HG02884 (cell line): ENCODE data around the gene CDYL2.

Source experiments
- ATAC-seq: cut with Tn5 transposase; IDR thresholded peaks from one replicate; pipeline ENCODE4 v1.9.1; 2021; ENCODE audit warnings: mild to moderate bottlenecking, moderate library complexity; ENCODE audit not compliant: unreplicated experiment

CDYL2 gene

DNA sequence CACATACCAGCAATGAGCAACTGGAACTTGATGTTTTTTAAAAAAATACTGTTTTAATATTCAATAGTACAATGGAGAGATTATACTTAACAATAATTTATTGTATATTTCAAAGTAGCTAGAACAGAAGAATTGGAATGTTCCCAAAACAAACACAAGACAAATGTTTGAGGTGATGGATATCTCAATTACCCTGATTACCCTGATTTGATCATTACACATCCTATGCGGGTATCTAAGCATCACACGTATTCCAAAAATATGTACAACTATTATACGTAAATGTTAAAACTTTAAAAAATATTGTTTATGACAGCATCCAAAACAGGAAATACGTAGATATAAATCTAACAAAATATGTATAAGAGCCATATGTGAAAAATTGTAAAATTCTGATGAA is 166.8 kb downstream of the CDYL2 start:
- no peak for ATAC-seq

DNA sequence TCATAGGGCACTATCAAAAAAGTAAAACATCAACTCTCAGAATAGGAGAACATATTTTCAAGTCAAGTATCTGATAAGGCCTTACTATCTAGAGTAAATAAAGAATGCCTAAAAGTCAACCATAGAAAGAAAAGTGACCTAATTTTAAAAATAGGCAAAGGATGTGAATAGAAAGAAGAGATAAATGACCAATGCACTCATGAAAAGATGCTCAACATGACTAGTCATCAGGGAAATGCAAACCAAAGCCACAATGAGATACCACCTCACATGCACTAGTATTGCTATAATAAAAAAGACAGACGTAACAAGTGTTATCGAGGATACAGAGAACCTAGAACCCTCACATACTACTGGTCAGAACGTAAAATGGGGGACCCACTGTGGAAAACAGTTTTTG is 172.8 kb downstream of the CDYL2 start:
- no peak for ATAC-seq

DNA sequence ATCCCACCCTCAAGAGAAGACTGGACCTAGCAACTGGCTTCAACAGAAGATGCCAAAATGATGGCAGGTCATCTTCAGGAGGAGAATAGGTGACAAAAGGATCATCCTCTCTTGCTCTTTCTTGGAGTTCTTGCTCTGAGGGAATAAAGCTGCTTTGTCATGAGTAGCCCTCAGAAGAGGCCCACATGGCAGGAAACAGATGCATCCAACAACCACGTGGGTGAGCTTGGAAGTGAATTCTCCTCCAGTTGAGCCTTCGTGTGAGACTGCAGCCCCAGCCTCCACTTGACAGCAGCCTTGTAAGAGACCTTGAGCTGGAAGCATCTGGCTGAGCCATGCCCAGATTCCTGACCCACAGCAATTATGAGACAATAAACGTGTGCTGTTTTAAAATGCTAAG is 176.1 kb downstream of the CDYL2 start:
- no peak for ATAC-seq

DNA sequence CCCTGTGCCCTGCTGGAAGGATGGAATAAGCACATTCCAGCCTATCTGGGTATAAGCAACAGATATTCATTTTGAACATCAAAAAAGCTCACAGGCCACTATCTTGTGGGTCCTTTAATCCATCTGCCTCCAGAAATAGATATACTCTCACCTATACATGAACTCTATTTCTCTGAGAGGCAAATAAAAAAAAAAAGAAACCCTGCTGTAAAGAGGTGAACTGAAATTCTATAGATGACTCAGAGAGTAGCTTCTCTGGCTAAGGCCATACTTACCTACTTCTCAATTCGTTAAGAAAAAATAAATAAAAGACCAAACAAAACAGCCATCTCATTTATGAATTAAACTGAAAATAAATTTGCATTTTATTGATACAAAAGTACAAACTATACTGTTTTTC is 177.3 kb downstream of the CDYL2 start:
- peak; percentile 96 for ATAC-seq

DNA sequence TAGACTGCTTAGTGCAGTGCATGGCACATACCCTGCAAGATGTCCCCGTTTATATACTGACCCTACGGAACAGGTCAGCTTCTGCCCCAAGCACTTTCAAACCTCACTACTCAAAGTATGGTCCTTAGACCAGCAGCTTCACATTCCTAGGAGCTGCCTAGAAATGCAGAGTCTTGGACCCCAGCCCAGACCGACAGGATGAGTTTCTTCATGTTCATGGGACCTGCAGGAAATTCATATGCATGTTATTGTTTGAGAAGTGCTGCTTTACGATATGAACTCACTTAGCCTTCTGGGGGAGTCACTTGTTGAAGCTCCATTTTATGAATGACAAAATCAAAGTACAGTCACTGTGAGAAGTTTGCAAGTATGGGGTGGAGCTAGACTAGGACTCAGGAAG is 181.0 kb downstream of the CDYL2 start:
- no peak for ATAC-seq

DNA sequence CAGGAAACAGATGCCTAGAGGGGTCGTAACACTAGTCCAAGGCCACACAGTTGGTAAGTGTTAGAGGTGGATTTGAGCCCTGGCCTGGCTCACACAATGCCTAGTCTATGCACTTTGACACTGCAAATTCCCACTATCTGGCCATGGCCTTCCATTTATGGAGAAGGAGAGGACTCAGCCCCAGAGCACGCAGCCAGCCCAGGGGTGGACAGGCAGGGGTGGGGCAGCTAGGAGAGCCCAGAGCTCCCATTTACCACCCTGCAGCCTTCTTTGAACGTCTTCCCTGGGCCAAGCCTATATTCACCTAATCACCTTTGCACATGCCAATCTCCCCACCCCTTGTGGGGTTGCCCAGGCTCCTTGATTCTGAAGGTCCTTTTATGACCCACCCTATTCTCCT is 182.4 kb downstream of the CDYL2 start:
- no peak for ATAC-seq

DNA sequence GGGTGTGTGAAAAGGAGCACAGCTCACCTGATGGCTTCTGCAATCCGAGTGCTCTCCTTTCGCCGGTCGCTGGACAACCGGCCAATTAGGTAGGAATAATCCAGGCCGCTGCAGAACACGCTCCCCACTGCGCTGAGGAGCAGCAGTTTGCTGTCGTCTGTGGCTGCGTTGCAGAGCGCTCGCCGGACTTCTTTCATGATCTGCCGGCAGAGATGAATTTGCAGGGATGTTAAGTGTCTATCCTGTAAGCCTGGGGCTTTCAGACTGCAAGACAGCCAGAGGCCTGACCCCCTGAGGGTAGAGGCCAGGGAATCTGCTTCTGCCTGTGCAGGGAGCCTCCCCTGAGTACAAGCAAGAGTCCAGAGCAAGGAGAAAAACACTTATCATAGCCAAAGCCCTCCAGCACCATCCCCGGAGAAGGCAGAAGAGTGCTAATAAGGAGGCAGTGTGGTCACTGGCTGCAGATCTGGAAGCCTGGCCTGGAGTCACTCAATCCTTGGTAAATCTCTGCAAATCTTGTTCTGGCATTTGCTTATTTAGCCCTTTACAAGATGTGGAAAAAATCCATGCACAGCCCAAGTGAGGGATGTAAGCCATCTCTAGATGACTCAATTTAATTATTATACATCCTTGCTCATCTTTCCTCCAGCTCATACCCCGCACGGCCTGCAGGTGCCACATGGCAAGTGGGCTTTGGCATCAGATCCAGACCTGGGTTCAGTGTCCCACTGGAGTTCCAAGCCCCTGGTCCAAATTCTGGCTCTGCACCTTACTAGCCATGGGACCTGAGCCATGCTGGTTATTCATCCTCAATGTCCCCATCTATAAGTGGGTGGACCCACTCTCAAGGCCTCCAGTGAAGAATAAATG is 183.4 kb downstream of the CDYL2 start:
- ATAC-seq, result no peak

DNA sequence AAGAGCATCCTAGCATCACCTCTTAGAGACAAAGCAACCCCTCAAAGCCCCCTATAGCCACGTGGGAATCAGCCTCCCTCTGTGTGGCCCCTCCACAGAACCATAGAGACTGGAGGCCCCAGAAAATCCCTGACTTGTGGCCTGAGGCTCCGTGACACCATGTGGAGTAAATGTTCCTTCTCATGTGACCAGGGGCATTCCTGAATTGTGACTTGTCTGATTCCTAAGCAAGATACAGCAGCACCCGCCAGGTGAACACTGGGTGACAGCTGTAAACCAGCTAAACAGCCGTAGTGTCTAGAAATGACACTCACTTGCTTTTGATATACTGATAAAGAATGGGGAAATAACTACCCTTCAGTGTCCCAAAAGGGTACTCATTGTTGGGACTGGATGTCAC is 184.6 kb downstream of the CDYL2 start:
- no peak for ATAC-seq

DNA sequence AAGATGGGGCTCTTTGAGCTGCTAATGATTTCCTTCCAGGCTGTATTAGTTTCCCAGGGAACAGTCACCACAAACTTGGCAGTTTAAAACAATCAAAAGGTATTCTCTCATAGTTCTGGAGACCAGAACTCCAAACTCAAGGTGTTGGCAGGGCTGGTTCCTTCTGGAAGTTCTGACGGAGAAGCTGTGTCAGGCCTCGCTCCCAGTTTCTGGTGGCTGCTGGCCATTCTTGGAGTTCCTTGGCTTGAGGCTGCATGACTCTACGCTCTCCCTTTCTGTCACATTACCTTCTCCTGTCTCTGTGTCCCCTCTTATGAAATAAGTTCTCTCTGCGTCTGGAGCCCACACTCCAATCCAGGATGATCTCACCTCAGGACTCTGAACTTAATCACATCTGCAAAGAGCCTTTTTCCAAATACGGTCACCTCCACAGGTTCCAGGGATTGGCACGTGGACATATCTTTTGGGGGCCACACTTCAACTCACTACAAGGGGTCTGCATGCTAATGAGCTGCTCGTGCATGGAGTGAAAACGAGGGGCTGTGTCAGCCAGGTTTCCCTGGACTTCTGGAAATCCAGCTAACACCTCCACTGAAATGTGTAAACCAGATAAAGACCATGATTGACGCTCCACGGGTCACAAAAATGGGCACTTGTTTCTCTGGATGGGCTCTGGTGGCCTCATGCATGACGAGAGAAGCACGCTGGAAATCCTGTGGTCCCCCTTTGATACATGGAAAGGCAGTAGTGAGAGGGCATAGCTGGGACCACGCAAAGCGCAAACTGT is 185.3 kb downstream of the CDYL2 start:
- ATAC-seq, result no peak

DNA sequence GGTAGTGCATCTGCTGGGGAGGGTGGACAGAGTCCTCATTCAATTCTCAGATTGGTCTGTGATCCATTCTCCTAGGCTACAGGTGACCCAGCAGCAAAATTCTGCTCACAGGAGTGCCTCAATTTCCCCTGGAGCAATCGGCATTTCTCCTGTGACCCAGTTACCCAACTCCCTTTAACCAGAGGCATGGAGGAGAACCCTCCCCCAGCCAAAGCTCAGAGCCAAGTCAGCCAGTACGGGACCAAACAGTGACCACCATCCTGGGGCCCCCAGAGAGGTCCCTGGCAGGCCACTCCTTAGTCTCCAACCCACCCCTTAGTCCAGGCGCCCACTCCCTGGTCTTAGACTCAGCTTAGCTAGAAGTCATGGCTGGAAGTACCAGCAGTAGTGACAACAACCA is 188.0 kb downstream of the CDYL2 start:
- ATAC-seq, result no peak

DNA sequence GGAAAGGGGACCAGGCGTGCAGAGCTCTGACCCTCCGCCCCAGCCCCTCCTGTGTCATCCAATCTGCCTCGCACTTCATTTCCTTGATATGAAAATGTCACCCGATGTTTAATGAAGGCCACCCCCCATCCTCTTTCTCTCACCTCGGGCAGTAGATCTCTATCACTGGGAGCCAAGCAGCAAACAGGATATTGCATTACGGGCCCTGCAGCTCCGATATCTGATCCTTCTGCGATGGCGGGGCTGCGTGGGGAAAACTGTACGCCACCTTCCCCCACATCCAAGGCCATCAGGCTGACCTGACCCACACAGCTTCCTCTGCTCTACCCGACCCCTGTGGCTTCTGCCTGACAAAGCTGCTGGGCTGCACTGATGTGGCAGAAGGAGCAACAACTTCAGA is 188.7 kb downstream of the CDYL2 start:
- no peak for ATAC-seq

DNA sequence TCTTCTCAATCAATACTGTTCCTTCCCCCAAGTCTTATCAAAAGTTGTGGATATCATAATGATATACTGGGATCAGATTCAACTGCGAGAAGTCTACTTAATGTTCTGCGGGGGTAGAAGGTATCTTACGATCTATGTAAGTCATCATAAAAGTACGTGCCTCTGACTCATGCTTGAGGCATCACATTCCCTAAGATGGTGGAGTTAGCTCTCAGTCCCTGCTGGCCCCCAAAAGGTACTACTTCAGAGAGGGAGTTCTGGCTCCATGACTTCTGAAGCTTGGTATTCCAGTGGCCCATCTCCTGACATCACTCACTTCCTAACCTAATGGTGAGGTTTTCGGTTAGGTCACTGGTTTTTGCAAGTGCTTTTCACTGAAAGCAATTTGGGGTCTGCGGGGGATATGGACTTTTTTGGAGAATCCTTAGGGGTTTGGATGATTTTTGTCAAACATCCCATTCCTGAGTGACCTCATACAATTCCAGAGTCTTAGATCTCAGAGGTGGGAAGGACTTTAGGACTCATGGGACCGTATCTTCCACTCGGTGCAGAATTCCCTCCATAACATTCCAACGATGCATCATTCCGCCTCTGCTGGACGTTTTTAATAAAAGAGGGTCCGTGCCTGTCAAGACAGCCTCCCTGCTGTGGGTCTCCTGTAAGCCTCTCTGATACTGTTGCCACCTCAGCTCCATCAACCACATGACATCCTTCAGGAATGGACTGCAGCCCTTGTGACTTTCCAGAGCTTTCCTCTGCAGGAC is 189.3 kb downstream of the CDYL2 start:
- ATAC-seq, result no peak

DNA sequence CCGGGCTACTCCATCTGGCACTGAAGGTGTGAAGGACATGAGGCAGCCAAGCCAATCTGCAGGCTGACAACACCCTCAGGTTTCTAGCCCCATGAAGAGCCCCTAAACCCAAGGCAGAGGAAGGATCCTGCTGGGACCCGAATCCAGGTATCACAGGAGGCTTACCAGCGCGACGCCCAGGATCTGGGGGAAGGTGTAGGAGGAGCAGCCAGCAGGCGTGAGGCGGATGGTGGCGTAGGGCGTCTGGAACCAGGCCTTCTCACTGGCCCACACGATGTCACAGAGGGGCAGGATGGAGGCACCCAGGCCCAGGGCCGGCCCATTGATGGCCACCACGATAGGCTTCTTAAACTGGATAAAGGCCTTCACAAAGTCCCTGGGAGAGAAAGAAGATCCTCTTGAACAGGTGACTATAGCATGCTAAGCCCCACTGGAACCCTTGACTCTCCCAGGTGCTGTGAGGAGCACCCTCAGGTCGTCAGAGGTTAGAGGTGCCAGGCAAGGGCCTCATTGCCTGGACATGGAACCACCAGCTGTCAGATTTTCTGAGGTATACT is 191.9 kb downstream of the CDYL2 start:
- ATAC-seq, result no peak

DNA sequence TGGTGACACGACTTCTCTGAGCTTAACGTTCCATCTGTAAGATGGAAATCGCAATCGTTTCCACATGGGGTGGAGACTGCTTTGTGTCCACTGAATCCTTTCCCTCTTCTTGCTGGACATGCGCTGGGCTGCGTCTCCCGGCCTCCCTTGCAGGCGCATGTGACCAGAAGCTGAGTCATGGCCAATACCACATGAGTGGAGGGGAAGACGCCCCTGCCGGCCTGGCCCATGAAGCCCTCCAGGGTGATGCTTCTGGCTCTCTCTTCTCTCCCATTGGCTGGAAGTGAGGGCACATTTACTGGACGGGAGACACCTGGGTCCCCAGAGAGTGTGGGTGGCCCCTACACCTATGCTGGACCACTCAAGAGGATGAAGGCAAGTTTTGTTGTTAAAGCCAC is 192.5 kb downstream of the CDYL2 start:
- ATAC-seq, result no peak

DNA sequence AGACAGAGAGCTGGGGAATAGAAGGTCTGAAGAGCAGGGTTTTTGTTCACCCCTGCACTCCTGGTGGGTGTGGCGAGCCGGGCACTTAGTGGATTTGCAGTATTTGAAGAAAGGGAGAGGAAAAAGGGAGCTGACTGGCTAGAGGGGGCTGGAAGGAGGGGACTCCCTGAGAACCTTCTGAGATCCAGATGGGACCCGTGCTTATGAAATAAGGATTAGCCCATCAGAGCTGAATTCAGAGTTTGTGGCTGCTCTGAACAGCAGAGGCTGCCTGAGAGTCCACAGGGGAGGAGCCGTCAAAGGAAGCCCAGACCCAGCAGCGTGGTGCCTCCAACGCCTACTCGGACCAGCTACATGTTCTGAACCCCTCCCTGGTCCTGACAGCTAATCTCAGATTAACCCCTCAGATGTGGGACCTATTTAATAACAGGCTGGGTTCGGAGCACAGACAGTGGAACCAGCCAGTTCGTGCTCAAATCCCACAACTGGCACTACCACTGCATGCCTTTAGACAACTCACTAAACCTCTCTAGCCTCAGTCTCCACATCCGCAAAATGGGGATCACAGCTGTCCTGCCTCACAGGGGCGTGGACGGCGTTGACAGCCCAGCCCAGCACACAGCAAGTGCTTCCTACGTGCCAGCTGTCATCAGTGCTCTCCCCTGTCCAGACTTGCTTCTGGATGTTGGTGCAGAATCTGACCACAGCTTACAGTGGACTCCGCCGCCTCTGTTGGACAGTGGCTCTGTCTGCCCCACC is 193.0 kb downstream of the CDYL2 start:
- no peak for ATAC-seq

DNA sequence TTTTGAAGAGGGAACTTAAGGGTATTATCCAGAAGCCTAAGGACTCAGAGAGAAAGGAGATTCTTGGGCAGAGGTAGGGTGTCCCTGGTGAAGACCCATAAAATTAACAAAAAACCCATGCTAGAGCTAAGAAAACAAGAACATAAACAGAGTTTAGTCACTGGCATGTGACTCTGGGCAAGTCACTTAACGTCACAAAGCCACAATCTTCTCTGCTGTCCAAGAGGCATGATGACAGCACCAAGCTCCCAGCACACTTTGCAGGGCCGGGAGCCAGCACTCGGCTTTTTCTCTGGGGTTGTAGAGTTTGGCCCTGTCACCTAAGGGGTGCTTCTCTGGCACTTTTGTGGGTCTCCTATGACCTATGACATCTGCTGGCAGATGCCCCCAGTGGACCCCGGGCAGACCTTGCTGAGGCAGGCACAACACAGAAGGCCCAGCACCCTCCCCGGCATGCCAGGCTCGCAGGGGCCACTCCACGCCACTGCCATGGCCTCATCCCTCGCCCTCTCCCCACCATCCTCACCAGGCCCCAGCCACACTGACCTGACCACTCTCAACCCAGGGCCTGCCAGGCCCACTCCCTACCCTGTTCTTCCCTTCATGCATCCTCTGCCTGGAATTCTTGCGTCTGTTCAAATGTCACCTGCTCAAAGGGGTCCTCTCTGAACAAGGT is 193.8 kb downstream of the CDYL2 start:
- no peak for ATAC-seq

DNA sequence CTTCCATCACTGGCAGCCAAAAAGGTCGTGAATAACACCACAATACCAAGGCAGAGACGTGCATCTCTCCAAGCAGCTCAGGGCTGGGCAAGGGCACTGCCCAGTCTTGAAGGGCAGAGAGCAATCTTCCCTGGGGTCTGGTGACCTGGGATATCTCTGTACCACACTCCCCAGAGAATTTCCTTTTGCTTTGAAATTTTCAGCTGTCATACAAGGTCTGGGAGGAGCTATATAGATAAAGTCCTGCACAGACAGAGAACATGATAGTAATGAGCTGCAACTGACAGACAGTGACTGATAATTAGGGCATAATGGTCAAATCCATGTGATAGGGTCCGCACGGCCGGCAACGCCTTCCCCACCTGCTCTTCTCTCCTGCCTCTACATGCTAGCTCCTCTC is 195.5 kb downstream of the CDYL2 start:
- ATAC-seq, result no peak

DNA sequence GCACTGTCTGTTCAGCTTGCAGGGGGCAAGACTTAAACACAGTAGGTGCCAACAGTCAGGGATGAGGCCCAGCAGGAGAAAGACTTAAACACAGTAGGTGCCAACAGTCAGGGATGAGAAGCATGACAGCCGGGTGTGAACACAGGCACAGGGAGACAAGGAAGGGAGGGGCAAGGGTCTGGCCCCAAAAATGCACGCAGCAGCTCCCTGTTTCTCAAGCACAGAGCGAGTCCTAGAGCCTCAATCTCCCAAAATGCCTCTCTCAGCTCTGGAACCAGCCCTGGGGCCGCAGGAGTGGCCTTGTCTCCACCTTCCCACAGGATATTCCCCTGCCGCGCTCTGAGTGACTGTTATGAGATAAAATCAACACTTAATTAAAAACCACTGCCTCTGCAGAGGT is 197.2 kb downstream of the CDYL2 start:
- no peak for ATAC-seq

DNA sequence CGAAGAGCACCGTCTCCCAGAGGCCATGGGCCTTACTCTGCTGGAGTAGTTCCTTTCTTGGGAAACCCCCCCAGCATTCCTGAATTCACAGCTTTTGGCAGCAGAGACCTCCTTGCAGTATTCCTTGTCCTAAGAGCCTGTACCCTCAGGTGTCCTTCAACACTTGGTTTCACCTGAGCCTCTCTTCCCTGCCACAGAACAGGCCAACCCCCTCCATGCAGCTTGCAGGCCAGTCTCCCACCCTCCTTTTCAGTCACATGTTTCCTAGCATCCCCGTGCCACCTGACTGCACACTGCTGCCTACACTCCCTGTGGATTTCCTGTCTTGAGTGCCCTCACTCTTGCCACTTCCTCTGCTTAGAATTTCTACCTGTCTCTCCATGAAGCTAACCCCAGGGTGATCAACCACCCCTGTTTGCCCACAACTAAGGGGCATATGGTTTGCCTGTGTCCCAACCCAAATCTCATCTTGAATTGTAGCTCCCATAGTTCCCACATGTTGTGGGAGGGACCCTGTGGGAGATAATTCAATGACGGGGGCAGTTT is 198.1 kb downstream of the CDYL2 start:
- ATAC-seq, result no peak
